Loucy (cell line): ENCODE measurements around the gene CTU1.

Source experiments
- H2AFZ ChIP-seq: fragments of 200-600 bp; sonication (generic); 2 replicates; pipeline ENCODE4 v1.6.0; 2016; ENCODE audit warnings: antibody characterized with exemption, mild to moderate bottlenecking, low read length, moderate library complexity
- H3F3A ChIP-seq: fragments of 200-600 bp; 2 replicates; pipeline ENCODE4 v1.6.0; 2016; ENCODE audit warnings: antibody characterized with exemption, low read depth, mild to moderate bottlenecking
- H3K27me3 ChIP-seq: fragments of 200-600 bp; sonication (generic); 2 replicates; pipeline ENCODE4 v1.6.1; 2014; ENCODE audit warnings: low read length, mild to moderate bottlenecking; ENCODE audit not compliant: insufficient read depth, poor library complexity, severe bottlenecking
- H3K36me3 ChIP-seq: fragments of 200-600 bp; sonication (generic); 2 replicates; pipeline ENCODE4 v1.6.1; 2016; ENCODE audit warnings: low read length; ENCODE audit not compliant: insufficient read depth
- H3K4me1 ChIP-seq: fragments of 200-600 bp; sonication (generic); 2 replicates; pipeline ENCODE4 v1.5.1; 2014; ENCODE audit warnings: low read length, mild to moderate bottlenecking; ENCODE audit not compliant: insufficient read depth, poor library complexity, severe bottlenecking
- H3K4me2 ChIP-seq: fragments of 200-600 bp; sonication (generic); 2 replicates; pipeline ENCODE4 v1.6.0; 2014; ENCODE audit warnings: antibody characterized with exemption, low read length, low read depth, mild to moderate bottlenecking; ENCODE audit not compliant: poor library complexity, severe bottlenecking
- H3K4me3 ChIP-seq: fragments of 200-600 bp; sonication (generic); 2 replicates; pipeline ENCODE4 v1.5.1; 2014; ENCODE audit warnings: low read length, mild to moderate bottlenecking, mixed read lengths; ENCODE audit not compliant: poor library complexity, severe bottlenecking
- H3K79me2 ChIP-seq: fragments of 200-600 bp; sonication (generic); 2 replicates; pipeline ENCODE4 v1.6.1; 2014; ENCODE audit warnings: low read length; ENCODE audit not compliant: insufficient read depth
- H3K9ac ChIP-seq: fragments of 200-600 bp; sonication (generic); 2 replicates; pipeline ENCODE4 v1.6.0; 2014; ENCODE audit warnings: mild to moderate bottlenecking, low read depth, low read length, moderate library complexity; ENCODE audit not compliant: poor library complexity, severe bottlenecking
- H3K9me2 ChIP-seq: fragments of 200-600 bp; sonication (generic); replicated peaks from 2 replicates; pipeline ENCODE4 v1.6.1; 2016; ENCODE audit warnings: low read depth, low read length, mixed read lengths
- H3K9me3 ChIP-seq: fragments of 200-600 bp; sonication (generic); 2 replicates; pipeline ENCODE4 v1.6.1; 2014; ENCODE audit warnings: mild to moderate bottlenecking, antibody characterized with exemption, low read length, low read depth; ENCODE audit not compliant: insufficient read depth
- H4K20me1 ChIP-seq: fragments of 200-600 bp; sonication (generic); 2 replicates; pipeline ENCODE4 v1.6.0; 2014; ENCODE audit warnings: antibody characterized with exemption, low read length, mild to moderate bottlenecking; ENCODE audit not compliant: insufficient read depth, poor library complexity, severe bottlenecking
- EZH2phosphoT487 ChIP-seq: fragments of 200-600 bp; IDR thresholded peaks from 2 replicates; pipeline ENCODE4 v1.6.1; 2018; ENCODE audit warnings: antibody characterized with exemption, mild to moderate bottlenecking, moderate library complexity, borderline replicate concordance
- TF ChIP-seq, protein P1 (sequence below): fragments of 200-600 bp; sonication (generic); conservative IDR thresholded peaks from 2 replicates; pipeline ENCODE4 v1.5.1; 2014; ENCODE audit warnings: mild to moderate bottlenecking, antibody characterized with exemption, low read length

CTU1 gene

DNA sequence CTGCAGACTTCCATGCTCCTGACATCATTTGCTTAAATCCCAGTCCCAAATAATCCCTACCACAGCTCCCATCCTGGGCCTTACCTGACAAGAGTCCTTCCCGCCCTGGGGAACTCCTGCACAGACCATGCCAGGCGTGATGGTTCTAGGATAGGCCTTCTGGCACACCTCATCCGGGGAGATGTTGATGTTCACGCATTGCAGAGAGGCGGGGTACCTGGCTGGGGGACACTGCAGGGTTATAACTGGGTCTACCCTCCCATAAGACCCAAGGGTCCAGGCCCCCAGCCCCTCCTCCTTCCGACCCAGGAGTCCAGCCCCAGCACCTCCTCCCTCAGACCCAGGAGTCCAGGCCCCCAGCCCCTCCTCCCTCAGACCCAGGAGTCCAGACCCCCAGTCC is 29.5 kb downstream of the CTU1 start:
- no peaks in the 10 kb centered on the region for H4K20me1 ChIP-seq
- H3K4me2 ChIP-seq: no peak overlapping the region
- no peaks in the 10 kb centered on the region for H3F3A ChIP-seq
- H3K9me2 ChIP-seq: no peaks in the 10 kb centered on the region
- H3K36me3 ChIP-seq: no peaks in the 10 kb centered on the region
- H2AFZ ChIP-seq: no peak overlapping the region
- H3K4me1 ChIP-seq: no peaks in the 10 kb centered on the region
- H3K27me3 ChIP-seq: no peaks in the 10 kb centered on the region
- H3K4me3 ChIP-seq: no peak overlapping the region
- no peaks in the 10 kb centered on the region for H3K79me2 ChIP-seq
- TF ChIP-seq, protein P1, sequence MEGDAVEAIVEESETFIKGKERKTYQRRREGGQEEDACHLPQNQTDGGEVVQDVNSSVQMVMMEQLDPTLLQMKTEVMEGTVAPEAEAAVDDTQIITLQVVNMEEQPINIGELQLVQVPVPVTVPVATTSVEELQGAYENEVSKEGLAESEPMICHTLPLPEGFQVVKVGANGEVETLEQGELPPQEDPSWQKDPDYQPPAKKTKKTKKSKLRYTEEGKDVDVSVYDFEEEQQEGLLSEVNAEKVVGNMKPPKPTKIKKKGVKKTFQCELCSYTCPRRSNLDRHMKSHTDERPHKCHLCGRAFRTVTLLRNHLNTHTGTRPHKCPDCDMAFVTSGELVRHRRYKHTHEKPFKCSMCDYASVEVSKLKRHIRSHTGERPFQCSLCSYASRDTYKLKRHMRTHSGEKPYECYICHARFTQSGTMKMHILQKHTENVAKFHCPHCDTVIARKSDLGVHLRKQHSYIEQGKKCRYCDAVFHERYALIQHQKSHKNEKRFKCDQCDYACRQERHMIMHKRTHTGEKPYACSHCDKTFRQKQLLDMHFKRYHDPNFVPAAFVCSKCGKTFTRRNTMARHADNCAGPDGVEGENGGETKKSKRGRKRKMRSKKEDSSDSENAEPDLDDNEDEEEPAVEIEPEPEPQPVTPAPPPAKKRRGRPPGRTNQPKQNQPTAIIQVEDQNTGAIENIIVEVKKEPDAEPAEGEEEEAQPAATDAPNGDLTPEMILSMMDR: no peak
- no peak for TF ChIP-seq EZH2phosphoT487
- no peak overlapping the region for H3K9ac ChIP-seq
- peaks cover 4% of the 10 kb centered on the region; the same call in 1 of the 2 replicates for H3K9me3 ChIP-seq

DNA sequence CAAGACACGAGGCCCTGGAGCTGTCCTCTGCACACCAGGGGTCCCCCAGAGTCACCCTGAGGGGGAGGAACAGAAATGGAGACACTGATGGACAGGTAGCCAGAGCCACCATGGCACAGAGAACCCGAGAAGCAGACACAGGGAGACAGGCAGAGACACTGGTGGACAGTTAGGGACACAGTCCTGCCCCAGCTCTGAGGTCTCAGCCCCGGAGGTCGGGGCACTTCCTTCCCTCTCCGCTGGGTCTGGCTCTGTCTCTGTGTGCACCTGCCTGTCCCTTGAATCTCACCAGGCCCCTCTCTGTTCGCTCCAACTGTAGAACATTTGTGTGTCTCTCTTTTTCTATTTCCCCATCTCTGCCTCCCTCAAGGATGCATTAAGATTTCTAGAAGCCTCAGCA is 30.1 kb downstream of the CTU1 start:
- TF ChIP-seq EZH2phosphoT487: no peak
- TF ChIP-seq, protein P1: no peak
- Histone ChIP-seq H3K36me3 (no peaks in the 10 kb centered on the region), H3K9me2 (no peaks in the 10 kb centered on the region), H3K9me3 (peaks cover 4% of the 10 kb centered on the region), H3K27me3 (no peaks in the 10 kb centered on the region), H2AFZ (no peak overlapping the region), H3K79me2 (no peaks in the 10 kb centered on the region), H4K20me1 (no peaks in the 10 kb centered on the region), H3K9ac (no peak overlapping the region), H3K4me1 (no peaks in the 10 kb centered on the region), H3K4me2 (no peak overlapping the region), H3F3A (no peaks in the 10 kb centered on the region), H3K4me3 (no peak overlapping the region)

DNA sequence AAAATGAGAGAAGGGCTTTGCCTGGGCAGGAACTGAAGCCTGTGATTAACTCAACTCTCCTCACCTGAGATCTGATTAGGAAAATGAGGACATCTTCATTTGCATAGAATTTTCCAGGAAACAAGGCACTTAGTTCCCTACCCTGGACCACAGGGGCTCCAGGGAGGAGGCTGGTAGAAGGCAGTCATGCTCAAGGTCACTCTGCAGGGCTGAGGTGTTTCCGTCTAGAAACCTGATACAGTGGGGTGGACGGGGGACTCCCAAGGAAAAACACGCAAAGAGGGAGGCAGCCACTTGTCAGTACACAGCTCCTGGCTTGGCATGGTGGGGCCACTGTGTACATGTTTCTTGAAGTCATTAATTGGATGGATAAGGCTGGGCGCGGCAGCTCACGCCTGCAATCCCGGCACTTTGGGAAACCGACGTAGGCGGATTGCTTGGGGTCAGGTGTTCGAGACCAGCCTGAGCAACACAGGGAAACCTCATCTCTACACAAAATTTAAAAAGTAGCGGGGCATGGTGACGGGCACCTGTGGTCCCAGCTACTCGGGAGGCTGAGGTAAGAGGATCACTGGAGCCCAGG is 31.5 kb downstream of the CTU1 start:
- Histone ChIP-seq H3K79me2 (no peaks in the 10 kb centered on the region), H3K4me1 (no peaks in the 10 kb centered on the region), H4K20me1 (no peaks in the 10 kb centered on the region), H3K9me2 (no peaks in the 10 kb centered on the region), H3K27me3 (no peaks in the 10 kb centered on the region), H2AFZ (no peak overlapping the region), H3K9ac (no peak overlapping the region), H3K4me2 (no peak overlapping the region), H3K9me3 (peaks cover 4% of the 10 kb centered on the region), H3K36me3 (no peaks in the 10 kb centered on the region), H3K4me3 (no peak overlapping the region), H3F3A (no peaks in the 10 kb centered on the region)
- no peak for TF ChIP-seq EZH2phosphoT487

DNA sequence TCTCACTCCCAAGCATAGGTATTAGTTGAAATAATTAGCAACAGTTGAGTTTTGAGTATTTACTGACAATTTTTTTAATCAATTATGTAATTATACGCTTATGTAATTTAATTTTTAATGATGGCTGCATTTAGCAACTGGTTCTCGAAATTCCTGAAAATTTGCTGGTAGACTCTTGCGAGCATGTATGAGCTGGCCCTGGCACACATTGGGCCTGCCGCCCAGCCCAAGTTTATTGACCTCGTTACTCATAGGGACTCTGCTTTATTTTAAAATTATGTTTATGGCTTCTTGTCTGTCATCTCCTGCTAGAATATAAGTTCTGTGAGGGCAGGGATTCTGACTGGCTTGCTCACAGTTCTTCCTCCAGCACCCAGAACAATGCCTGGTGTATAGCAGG is 32.2 kb downstream of the CTU1 start:
- no peak overlapping the region for H3K4me3 ChIP-seq
- H3K4me2 ChIP-seq: no peak overlapping the region
- H3F3A ChIP-seq: no peaks in the 10 kb centered on the region
- H3K79me2 ChIP-seq: no peaks in the 10 kb centered on the region
- H2AFZ ChIP-seq: no peak overlapping the region
- no peaks in the 10 kb centered on the region for H3K4me1 ChIP-seq
- peaks cover 4% of the 10 kb centered on the region; the same call in 1 of the 2 replicates for H3K9me3 ChIP-seq
- H3K36me3 ChIP-seq: no peaks in the 10 kb centered on the region
- no peaks in the 10 kb centered on the region for H4K20me1 ChIP-seq
- TF ChIP-seq EZH2phosphoT487: no peak
- TF ChIP-seq, protein P1: no peak
- H3K9me2 ChIP-seq: no peaks in the 10 kb centered on the region
- H3K27me3 ChIP-seq: no peaks in the 10 kb centered on the region
- H3K9ac ChIP-seq: no peak overlapping the region
